Muscle layer of colon (tissue), 2 donors: ENCODE results near the gene PRKACA.

Source experiments
- H3K27ac ChIP-seq: one replicate; pipeline ENCODE4 v1.7.0; 2013; ENCODE audit warnings: low read depth, mild to moderate bottlenecking, low read length, moderate library complexity
- H3K27me3 ChIP-seq, 2 donors: one replicate each; pipeline ENCODE4 v1.7.0; 2013; ENCODE audit warnings: low read length in 2 of 2, mild to moderate bottlenecking in 2 of 2; ENCODE audit not compliant: insufficient read depth in 2 of 2, control insufficient read depth in 1 of 2
- H3K36me3 ChIP-seq: one replicate; pipeline ENCODE4 v1.7.0; 2013; ENCODE audit warnings: mild to moderate bottlenecking, low read length; ENCODE audit not compliant: insufficient read depth
- H3K4me1 ChIP-seq: one replicate; pipeline ENCODE4 v1.7.0; 2013; ENCODE audit warnings: mild to moderate bottlenecking, low read length; ENCODE audit not compliant: insufficient read depth
- H3K4me3 ChIP-seq, 2 donors: one replicate each; pipeline ENCODE4 v1.7.0; 2013; ENCODE audit warnings: low read length in 2 of 2, low read depth in 1 of 2, mild to moderate bottlenecking in 1 of 2, moderate library complexity in 1 of 2
- H3K9ac ChIP-seq: one replicate; pipeline ENCODE4 v1.7.0; 2013; ENCODE audit warnings: low read length
- H3K9me3 ChIP-seq: one replicate; pipeline ENCODE4 v1.7.0; 2013; ENCODE audit warnings: mild to moderate bottlenecking, low read length
- donor health status: abdominal sarcoma.
- donor health status: Adenocarcinoma of cecum.

The PRKACA gene

DNA sequence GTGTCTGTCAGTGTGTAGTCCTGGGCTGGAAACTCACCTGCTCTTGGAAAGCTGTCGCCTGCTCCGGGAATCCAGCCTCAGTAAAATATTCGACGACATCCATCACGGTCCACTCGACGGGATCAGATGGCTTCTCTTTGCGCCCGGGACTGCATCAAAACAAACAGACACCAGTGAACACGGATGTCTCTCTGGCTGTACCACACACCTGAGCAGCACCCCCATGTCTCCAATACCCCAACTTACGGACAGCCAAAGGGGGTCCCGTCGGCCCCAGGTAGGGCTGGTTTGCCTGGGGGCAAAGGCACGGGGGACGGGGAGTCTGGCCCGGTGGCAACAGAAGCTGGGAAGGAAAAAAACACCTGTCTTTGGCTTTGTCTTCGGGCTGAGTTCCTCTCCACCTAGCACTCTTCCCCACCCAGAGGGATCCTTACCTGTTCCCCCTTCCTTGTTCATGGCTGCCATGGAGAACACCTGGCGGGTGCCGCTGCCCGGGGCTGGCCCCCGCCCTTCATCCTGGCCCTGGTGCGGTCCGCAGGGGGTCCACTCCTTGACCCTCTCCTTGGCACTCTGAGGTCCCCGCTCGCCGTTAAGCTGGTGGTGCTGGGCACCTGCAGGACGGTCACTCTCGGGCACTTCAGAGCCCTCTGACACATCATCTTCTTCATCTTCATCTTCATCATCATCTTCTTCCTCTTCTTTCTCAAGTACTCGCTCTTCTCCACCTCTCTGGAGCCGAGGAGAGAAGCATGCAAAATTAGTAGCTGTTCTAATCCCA is 28.7 kb downstream of the PRKACA start:
- peak overlapping the region; percentile 32 to 52 for H3K4me3 ChIP-seq
- H3K27me3 ChIP-seq, result no peaks in the 10 kb centered on the region
- H3K4me1 ChIP-seq, result peaks cover 14% of the 10 kb centered on the region
- H3K36me3 ChIP-seq, result peaks cover 14% of the 10 kb centered on the region
- H3K27ac ChIP-seq, result no peak overlapping the region
- no peak overlapping the region for H3K9ac ChIP-seq
- H3K9me3 ChIP-seq, result peaks cover 6% of the 10 kb centered on the region

DNA sequence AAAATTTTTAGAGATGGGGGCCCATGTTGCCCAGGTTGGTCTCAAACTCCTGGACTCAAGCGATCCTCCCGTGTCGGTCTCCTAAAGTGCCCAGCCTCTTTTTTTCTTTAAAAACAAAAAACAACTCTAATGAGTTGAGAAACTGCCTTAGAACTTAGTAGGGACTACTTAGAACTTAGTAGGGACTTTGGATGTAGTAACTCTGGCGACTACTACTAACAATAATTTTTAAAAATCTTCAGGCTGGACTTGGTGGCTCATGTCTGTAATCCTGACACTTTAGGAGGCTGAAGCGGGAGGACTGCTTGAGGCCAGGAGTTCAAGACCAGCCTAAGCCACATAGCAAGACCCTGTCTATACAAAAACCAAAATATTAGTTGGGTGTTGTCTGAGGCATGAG is 31.5 kb downstream of the PRKACA start:
- Histone ChIP-seq H3K4me1 (peaks cover 15% of the 10 kb centered on the region), H3K9me3 (no peaks in the 10 kb centered on the region), H3K9ac (no peak overlapping the region), H3K36me3 (peaks cover 14% of the 10 kb centered on the region), H3K4me3 (no peak overlapping the region), H3K27me3 (no peaks in the 10 kb centered on the region), H3K27ac (no peak overlapping the region)

DNA sequence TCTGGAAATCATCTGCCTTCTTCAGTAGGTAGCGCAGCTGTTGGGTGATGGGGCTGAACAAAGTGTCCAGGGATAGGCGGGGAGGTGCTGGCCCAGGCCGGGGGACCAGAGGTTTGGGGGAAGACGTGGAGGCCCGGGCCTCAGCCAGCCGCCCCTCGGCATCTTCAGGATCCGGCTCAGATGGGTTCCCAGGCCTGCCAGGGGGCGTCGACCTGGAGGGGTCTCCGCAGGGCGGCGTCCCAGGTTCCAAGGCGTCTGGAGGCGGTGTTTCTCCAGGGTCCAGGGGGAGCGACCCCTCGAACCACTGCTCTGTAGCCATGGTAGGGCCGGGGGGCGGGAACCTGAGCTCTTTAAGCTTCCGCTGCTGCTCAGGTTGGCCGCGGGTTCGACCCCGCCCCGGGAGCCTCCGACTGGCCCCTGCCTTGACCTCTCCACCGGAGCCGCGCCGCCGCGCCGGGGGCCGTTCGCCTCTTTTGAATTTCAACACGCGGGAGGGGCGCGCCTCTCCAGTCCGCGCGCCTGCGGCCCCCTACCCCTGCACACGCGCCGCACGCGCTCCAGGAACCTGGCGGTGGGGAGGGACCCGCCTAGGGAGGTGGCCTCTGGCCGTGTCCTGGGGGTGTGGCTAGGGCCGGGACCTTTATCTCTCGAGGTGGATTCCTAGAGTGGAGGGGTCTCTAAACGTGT is 32.1 kb downstream of the PRKACA start, which contains the start of gene C19orf67:
TSS of gene C19orf67 (minus strand) at position 475 of the 687 bp plus-strand sequence. CDS start at position 319, 156 bp downstream.
- H3K9ac ChIP-seq, result no peak within 1 kb of the TSS
- H3K36me3 ChIP-seq, result peaks cover 14% of the 10 kb centered on the region
- H3K27me3 ChIP-seq, result no peaks in the 10 kb centered on the region
- H3K4me3 ChIP-seq, result no peak within 1 kb of the TSS
- H3K9me3 ChIP-seq, result no peaks in the 10 kb centered on the region
- H3K27ac ChIP-seq, result no peak within 1 kb of the TSS
- peaks cover 18% of the 10 kb centered on the region for H3K4me1 ChIP-seq

DNA sequence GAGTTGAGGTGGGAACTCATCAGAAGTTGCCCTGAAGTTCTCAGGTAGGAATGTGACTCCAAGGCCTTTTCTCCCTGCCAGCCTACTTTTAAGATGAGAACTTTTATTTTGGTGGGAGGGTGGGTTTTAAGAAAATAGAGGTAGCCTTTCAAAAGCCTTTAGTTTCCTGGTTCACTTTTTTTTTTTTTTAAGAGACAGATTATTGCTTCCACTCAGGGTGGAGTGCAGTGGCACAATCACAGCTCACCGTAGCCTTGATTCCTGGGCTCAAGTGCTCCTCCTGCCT is 34.9 kb downstream of the PRKACA start:
- no peaks in the 10 kb centered on the region for H3K9me3 ChIP-seq
- H3K9ac ChIP-seq, result peak overlapping the region; percentile 84
- no peak overlapping the region for H3K27ac ChIP-seq
- no peak overlapping the region for H3K4me3 ChIP-seq
- H3K27me3 ChIP-seq, result no peaks in the 10 kb centered on the region
- H3K36me3 ChIP-seq, result no peaks in the 10 kb centered on the region
- H3K4me1 ChIP-seq, result peaks cover 15% of the 10 kb centered on the region

DNA sequence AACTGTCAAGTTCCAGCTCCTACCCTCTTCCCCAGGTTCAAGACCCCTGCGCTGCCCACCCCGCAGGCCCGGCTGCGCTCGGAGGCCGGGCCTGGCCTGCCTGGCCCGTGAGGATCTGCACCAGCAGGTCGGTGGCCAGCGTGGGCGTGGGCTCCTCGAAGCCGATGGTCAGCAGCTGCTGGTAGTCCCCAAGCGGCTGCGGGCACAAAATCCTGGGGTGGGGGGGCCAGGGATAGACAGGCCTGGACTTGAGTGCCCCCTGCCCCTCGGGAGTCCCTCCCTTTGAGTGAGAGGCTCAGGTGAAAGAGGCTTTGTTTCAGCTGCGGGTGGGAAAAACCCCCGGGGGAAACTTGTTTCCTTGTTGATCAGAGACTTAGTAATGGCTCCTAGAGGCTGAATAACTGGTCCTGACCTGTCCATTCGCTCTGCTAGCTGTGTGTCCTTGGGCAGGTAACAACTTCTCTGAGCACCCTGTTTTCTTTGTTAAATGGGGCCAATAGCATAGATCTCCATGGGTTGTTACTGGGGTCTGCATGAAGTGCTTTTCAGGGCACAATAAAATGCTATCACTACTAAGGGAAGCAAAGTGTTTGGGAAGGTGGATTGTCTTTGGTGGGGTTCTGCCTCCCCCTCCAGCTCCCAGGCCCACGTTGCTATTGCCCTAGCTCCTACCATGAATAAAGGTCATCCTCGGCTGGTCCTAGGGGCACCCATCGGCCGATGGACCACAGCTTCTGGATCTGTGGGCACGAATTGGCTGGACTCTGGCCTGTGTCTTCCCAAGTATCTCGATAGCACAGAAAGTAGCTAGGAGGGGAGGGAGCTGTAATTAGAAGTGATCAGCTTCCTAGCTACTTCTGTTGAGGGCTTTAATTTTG is 35.5 kb downstream of the PRKACA start:
- Histone ChIP-seq H3K4me3 (peak overlapping the region; percentile 71 to 91), H3K27ac (peak overlapping the region; percentile 91), H3K9me3 (no peaks in the 10 kb centered on the region), H3K4me1 (peaks cover 15% of the 10 kb centered on the region), H3K27me3 (no peaks in the 10 kb centered on the region), H3K9ac (peak overlapping the region; percentile 84), H3K36me3 (no peaks in the 10 kb centered on the region)

DNA sequence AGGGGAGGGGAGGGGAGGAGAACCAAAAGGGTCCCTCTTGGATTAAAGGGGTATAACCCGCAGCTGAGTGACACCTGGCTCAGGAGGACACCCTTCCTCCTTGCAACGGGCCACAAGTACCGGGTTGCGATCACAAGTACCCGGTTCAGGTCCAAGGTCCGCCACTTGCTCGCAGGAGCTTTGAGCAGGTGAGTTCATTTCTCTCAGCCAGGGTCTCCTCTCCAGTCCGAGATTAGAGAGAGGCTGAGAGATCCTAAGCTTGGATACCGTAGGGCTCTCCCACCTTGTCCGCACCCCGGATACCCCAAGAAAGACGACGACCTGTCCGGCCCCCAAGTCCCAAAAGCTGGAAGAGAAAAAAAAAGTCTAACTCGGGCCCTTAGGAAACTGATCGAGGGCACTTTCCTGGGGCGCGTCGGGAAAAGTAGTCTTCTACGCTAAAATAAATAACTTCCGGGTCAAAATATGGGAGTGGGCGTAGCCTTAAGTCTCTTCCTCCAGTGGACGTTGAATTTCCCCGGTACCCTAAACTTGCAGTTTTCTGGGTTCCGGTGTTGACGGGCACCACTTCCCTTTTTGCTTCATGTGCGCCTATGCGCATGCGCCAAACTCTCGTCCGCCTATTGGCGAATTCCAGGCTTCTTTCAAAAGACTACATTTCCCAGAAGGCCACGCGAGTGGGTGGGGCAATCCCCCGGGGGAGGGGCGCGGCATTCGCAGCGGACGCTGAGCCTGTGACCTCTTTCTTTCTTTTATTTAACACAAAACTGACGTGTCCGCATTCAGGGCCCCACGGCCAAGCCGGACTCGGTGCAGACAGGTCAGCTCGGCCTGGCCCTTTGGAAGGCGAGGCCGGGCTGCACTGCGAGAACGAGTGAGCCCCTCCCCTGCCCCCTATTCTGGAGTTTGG is 36.4 kb downstream of the PRKACA start:
- peak overlapping the region; percentile 91 for H3K27ac ChIP-seq
- no peaks in the 10 kb centered on the region for H3K36me3 ChIP-seq
- no peaks in the 10 kb centered on the region for H3K9me3 ChIP-seq
- H3K4me3 ChIP-seq, result peak overlapping the region; percentile 71 to 91
- H3K27me3 ChIP-seq, result no peaks in the 10 kb centered on the region
- peak overlapping the region; percentile 95 for H3K9ac ChIP-seq
- H3K4me1 ChIP-seq, result peaks cover 15% of the 10 kb centered on the region

DNA sequence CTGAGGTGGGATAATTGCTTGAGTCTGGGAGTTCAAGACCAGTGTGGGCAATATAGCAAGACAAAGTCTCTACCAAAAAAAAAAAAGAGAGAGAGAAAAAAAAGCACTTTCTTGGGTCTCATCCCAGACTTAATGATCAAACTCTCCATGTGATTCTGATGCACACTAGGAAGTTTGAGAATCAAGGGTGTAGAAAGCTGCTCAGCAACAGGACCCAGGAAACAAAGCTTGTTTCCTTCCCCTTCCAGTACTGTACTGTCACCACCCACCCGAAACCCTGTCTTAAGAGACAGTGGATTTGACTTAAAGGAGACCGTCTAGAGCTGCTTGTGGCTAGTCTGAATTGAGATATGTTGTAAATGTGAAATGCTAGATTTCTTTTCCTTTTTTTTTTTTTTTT is 39.2 kb downstream of the PRKACA start:
- no peak overlapping the region for H3K27ac ChIP-seq
- peaks cover 21% of the 10 kb centered on the region for H3K4me1 ChIP-seq
- H3K27me3 ChIP-seq, result no peaks in the 10 kb centered on the region
- no peaks in the 10 kb centered on the region for H3K9me3 ChIP-seq
- H3K36me3 ChIP-seq, result no peaks in the 10 kb centered on the region
- no peak overlapping the region for H3K4me3 ChIP-seq
- H3K9ac ChIP-seq, result no peak overlapping the region

DNA sequence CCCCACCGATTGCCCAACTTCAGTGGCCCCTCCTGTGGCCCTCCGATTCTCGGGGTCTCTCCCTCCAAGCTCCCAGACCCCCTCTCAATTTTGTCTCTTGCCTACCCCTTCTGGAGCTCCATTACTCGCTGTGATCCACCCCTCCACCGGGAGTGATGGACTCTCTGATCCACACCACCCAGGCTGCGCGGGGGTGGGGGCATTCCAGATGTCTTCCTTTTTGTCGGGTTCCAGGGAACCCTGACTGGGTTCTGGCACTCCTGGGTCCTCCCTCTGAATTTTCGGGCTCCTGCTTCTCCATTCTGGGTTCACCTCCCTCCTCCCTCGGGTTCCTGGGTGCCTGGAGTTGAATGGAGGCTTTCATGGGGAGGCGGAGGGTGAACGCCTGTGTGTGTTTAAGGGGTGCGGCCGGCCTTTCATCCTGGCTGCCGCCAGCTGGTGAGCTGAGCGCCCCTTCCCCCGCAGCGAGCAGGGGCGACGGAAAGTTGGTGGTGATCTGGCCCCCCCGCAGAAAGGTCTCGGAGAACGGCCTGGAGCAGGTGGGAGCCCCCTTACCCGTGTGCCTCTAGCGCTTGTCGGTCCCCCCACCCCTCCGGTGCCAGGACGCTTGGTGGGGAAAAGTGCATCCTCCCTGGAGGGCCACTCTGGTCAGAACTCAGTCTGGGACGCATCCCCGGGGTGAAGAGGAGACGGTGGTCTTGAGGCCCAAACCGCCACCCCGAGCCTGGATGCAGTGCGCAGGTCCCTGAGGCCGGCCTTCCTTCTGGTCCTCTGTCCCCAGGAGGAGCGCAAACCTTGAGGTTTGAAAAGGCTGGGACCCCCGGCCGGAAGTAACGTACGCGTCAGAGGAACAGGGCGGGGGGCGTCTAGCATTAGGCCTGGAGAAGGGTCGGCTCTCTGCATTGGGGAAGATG is 43.4 kb downstream of the PRKACA start:
- Histone ChIP-seq H3K4me3 (peak overlapping the region; percentile 84 to 90), H3K4me1 (peaks cover 11% of the 10 kb centered on the region), H3K36me3 (no peaks in the 10 kb centered on the region), H3K27me3 (no peaks in the 10 kb centered on the region), H3K27ac (peak overlapping the region; percentile 64), H3K9me3 (no peaks in the 10 kb centered on the region), H3K9ac (peak overlapping the region; percentile 81)

DNA sequence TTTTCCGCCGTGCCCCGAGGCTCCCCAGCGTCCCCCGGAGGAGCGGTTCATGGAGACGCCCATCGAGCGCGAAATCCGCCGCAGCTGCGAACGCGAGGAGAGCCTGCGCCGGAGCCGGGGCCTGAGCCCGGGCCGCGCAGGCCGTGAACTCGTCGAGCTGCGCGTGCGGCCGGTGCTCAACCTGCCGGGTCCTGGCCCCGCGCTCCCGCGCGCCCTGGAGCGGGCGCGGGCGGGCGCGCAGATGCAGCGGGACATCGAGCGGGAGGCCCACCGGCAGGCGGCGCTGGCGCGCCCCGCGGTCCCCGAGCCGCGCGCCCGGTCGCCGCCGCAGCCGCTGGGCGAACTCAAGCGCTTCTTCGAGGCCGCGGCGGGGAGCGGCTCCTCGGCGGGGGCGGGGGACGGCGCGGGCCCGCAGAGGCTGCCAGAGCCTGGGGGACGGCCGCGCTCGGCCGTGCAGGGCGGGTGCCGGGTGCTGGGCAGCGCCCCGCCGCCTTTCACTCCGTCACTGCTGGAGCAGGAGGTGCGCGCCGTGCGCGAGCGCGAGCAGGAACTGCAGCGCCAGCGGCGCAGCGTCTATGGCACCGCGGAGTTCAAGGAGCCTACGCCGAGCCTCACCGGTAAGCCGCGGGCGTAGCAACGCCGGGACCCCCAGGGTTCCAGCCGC is 44.2 kb downstream of the PRKACA start:
- Histone ChIP-seq H3K9me3 (no peaks in the 10 kb centered on the region), H3K27me3 (no peaks in the 10 kb centered on the region), H3K27ac (peak overlapping the region; percentile 64), H3K4me1 (peaks cover 11% of the 10 kb centered on the region), H3K9ac (peak overlapping the region; percentile 81), H3K36me3 (no peaks in the 10 kb centered on the region), H3K4me3 (peak overlapping the region; percentile 84 to 90)
